H1 (cell line): ENCODE results near the gene MCM9. TPM values are rescaled to one million over a fixed set of nuclear protein-coding genes. Genes with fewer than 3 reads are reported as not detected.

Experiments
- CTCF ChIA-PET: fragments of 300-600 bp; sonication (Branson Sonifier 250); formaldehyde crosslinking; loops from one replicate; lab custom pipeline; 2021; ENCODE audit not compliant: partially characterized antibody; lab: Charles Lee
- POLR2A ChIA-PET: fragments of 300-600 bp; sonication (Branson Sonifier 250); formaldehyde crosslinking; loops from one replicate; lab custom pipeline; 2021; ENCODE audit warnings: inconsistent platforms; ENCODE audit not compliant: partially characterized antibody; lab: Charles Lee
- DNase-seq, 2 experiments: peaks; one replicate each; pipeline versions ENCODE4 v3.0.0 to v3.0.0-alpha.2; 2010 to 2022; ENCODE audit warnings: low spot score in 2 of 2, low read depth in 1 of 2, mixed read lengths in 1 of 2
- FAIRE-seq: peaks from 2 replicates; lab custom pipeline; 2011; peaks lifted over from hg19 to GRCh38; lab: Jason Lieb, UNC
- H2AFZ ChIP-seq: 2 replicates; pipeline ENCODE4 v1.8.1; 2012; ENCODE audit warnings: low read length, inconsistent platforms
- H2AK5ac ChIP-seq: 2 replicates; pipeline ENCODE4 v1.6.1; 2013; ENCODE audit warnings: low read depth, low read length
- H2BK120ac ChIP-seq: replicated peaks from 2 replicates; pipeline ENCODE3; 2013; ENCODE audit warnings: low read depth, low read length, inconsistent platforms
- H2BK12ac ChIP-seq: 2 replicates; pipeline ENCODE4 v1.6.1; 2013; ENCODE audit warnings: low read depth, low read length
- H2BK15ac ChIP-seq: 2 replicates; pipeline ENCODE4 v1.6.1; 2013; ENCODE audit warnings: low read length
- H2BK20ac ChIP-seq: 2 replicates; pipeline ENCODE4 v1.6.1; 2013; ENCODE audit warnings: low read length
- H2BK5ac ChIP-seq: 2 replicates; pipeline ENCODE4 v1.6.1; 2013; ENCODE audit warnings: low read depth, low read length
- H3K14ac ChIP-seq: 2 replicates; pipeline ENCODE4 v1.6.1; 2013; ENCODE audit warnings: inconsistent platforms; ENCODE audit not compliant: insufficient read length
- H3K18ac ChIP-seq: 2 replicates; pipeline ENCODE4 v1.6.1; 2013; ENCODE audit warnings: low read length; ENCODE audit errors: extremely low read depth
- H3K23ac ChIP-seq: 2 replicates; pipeline ENCODE4 v1.6.1; 2013; ENCODE audit warnings: inconsistent platforms; ENCODE audit not compliant: insufficient read length
- H3K23me2 ChIP-seq: 2 replicates; pipeline ENCODE4 v1.6.1; 2013; ENCODE audit warnings: low read depth, low read length
- H3K27ac ChIP-seq: 2 replicates; pipeline ENCODE4 v1.6.1; 2011; ENCODE audit warnings: low read depth, low read length, inconsistent platforms
- H3K27me3 ChIP-seq, 4 experiments: replicated peaks in 1 of 4; 1 replicate in 1 of 4; 2 replicates in 3 of 4; pipeline versions ENCODE4 v1.6.1 to v1.8.1; 2011 to 2013; ENCODE audit warnings: low read length in 3 of 4, mild to moderate bottlenecking in 3 of 4, inconsistent platforms in 2 of 4, mixed read lengths in 2 of 4, moderate library complexity in 1 of 4; ENCODE audit not compliant: control insufficient read depth in 3 of 4, insufficient read depth in 3 of 4; ENCODE audit errors: extremely low read depth in 1 of 4
- H3K36me3 ChIP-seq, 4 experiments: 2 replicates each; pipeline versions ENCODE4 v1.6.1 to v1.8.1; 2011 to 2013; ENCODE audit warnings: mild to moderate bottlenecking in 4 of 4, low read length in 3 of 4, moderate library complexity in 2 of 4, control low read depth in 1 of 4, inconsistent platforms in 1 of 4; ENCODE audit not compliant: insufficient read depth in 4 of 4, control insufficient read depth in 2 of 4
- H3K4ac ChIP-seq: replicated peaks from 2 replicates; pipeline ENCODE3; 2013; ENCODE audit warnings: low read length, low read depth, mixed read lengths, inconsistent platforms; ENCODE audit not compliant: insufficient read length
- H3K4me1 ChIP-seq, 4 experiments: replicated peaks in 1 of 4; 1 replicate in 1 of 4; 2 replicates in 3 of 4; pipeline versions ENCODE4 v1.6.1 to v1.8.1; 2011 to 2013; ENCODE audit warnings: low read length in 3 of 4, inconsistent platforms in 2 of 4, mixed read lengths in 1 of 4; ENCODE audit not compliant: insufficient read depth in 4 of 4, control insufficient read depth in 3 of 4
- H3K4me2 ChIP-seq, 2 experiments: 2 replicates each; pipeline versions ENCODE4 v1.6.1 to v1.8.1; 2011 to 2013; ENCODE audit warnings: low read depth in 2 of 2, low read length in 2 of 2, control low read depth in 1 of 2, inconsistent platforms in 1 of 2, mild to moderate bottlenecking in 1 of 2; ENCODE audit not compliant: insufficient read depth in 1 of 2
- H3K4me3 ChIP-seq, 4 experiments: fragments of 200-600, 300-600 bp in 1 of 4; sonication (generic), shearing (Covaris generic), sonication (Bioruptor Twin) in 1 of 4; 2 replicates each; pipeline versions ENCODE4 v1.5.1 to v1.8.1; 2011 to 2016; ENCODE audit warnings: low read length in 4 of 4, low read depth in 3 of 4, control low read depth in 2 of 4, inconsistent platforms in 2 of 4, mild to moderate bottlenecking in 2 of 4, mixed read lengths in 1 of 4, moderate library complexity in 1 of 4; ENCODE audit not compliant: insufficient read depth in 2 of 4; ENCODE audit errors: extremely low read depth in 1 of 4
- H3K56ac ChIP-seq: replicated peaks from 2 replicates; pipeline ENCODE3; 2013; ENCODE audit warnings: low read depth, mild to moderate bottlenecking, mixed read lengths, low read length, inconsistent platforms; ENCODE audit not compliant: insufficient read length
- H3K79me1 ChIP-seq: 2 replicates; pipeline ENCODE4 v1.6.1; 2013; ENCODE audit warnings: low read depth, low read length, control low read depth
- H3K79me2 ChIP-seq, 2 experiments: 2 replicates each; pipeline versions ENCODE4 v1.6.1 to v1.8.1; 2012 to 2013; ENCODE audit warnings: low read length in 2 of 2, mild to moderate bottlenecking in 2 of 2, inconsistent platforms in 1 of 2; ENCODE audit not compliant: insufficient read depth in 2 of 2, control insufficient read depth in 1 of 2
- H3K9ac ChIP-seq, 4 experiments: replicated peaks in 1 of 4; 1 replicate in 1 of 4; 2 replicates in 3 of 4; pipeline versions ENCODE4 v1.6.1 to v1.8.1; 2011 to 2013; ENCODE audit warnings: low read depth in 3 of 4, low read length in 3 of 4, control low read depth in 2 of 4, mild to moderate bottlenecking in 2 of 4, moderate library complexity in 2 of 4, inconsistent platforms in 1 of 4; ENCODE audit errors: extremely low read depth in 1 of 4
- H3K9me3 ChIP-seq, 2 experiments: 2 replicates each; pipeline versions ENCODE4 v1.6.1 to v1.8.1; 2012 to 2013; ENCODE audit warnings: mild to moderate bottlenecking in 2 of 2, moderate library complexity in 2 of 2, control low read depth in 1 of 2, inconsistent platforms in 1 of 2, low read depth in 1 of 2, low read length in 1 of 2, mixed read lengths in 1 of 2; ENCODE audit not compliant: insufficient read depth in 2 of 2
- H4K20me1 ChIP-seq, 2 experiments: replicated peaks in 1 of 2; 2 replicates each; pipeline versions ENCODE3 to v1.8.1; 2011 to 2013; ENCODE audit warnings: inconsistent platforms in 2 of 2, low read length in 2 of 2, mild to moderate bottlenecking in 1 of 2; ENCODE audit not compliant: insufficient read depth in 2 of 2, control insufficient read depth in 1 of 2
- H4K5ac ChIP-seq: 2 replicates; pipeline ENCODE4 v1.6.1; 2013; ENCODE audit warnings: low read length, low read depth, mixed read lengths, inconsistent platforms; ENCODE audit not compliant: insufficient read length
- H4K8ac ChIP-seq: 2 replicates; pipeline ENCODE4 v1.8.0; 2013; ENCODE audit warnings: mild to moderate bottlenecking, moderate library complexity, low read length, inconsistent platforms; ENCODE audit not compliant: insufficient read depth; ENCODE audit errors: extremely low read depth
- H4K91ac ChIP-seq: replicated peaks from 2 replicates; pipeline ENCODE3; 2013; ENCODE audit warnings: low read length, mixed read lengths, inconsistent platforms; ENCODE audit not compliant: insufficient read length
- SAP30 ChIP-seq: fragments of 300-600 bp; sonication (generic); IDR thresholded peaks from 2 replicates; pipeline ENCODE4 v1.7.1; 2012; ENCODE audit warnings: low read length, moderate library complexity, mild to moderate bottlenecking, inconsistent platforms; ENCODE audit not compliant: insufficient read depth, insufficient replicate concordance
- polyA plus RNA-seq, 7 experiments: library from polyadenylated mRNA; depleted of rRNA in 3 of 7; stranded (reverse) in 5 of 7; unstranded in 2 of 7; fragments of >200 nt in 5 of 7; fragments of 200-250 nt in 2 of 7; gene quantifications; 1 replicate in 5 of 7; 2 replicates in 1 of 7; 4 replicates in 1 of 7; pipeline versions ENCODE4 v1.2.1 to v1.2.3, GENCODE V29; 2011 to 2013; ENCODE audit warnings: missing spikeins in 2 of 7, mixed read lengths in 2 of 7
- total RNA-seq: library from RNA; stranded (reverse); fragmentation: NEBNext Ultra II Directional; extraction: Animal tissue kit (Norgen Biotek cat#: 25700); gene quantifications from 2 replicates; pipeline ENCODE4 v1.2.1, GENCODE V29; 2021

Gene MCM9
- total and polyA plus RNA-seq, 2 of the 8 experiments (the other 6 are each of a cell fraction or from before 2014, with no cell fraction given) = 3.7 to 11.4 TPM

DNA sequence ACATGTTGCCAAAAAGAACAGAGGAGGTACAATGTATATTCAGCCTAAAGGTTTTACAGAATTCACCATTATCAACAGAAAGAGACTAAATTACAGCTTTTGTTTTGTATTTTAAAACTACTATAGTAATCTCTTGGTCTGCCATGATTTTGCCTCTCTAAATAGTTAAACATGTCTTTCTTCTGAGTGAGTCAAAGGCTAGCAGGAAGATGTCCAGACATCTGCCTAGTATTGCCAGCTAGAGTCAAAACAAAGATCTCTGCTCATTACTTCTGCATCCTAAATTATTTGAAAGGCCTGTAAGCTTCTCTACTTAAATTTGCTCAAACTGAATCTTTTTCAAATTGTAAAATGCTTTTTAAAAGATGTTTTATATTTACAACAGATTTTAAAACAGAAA lies 32.2 kb downstream of the MCM9 start:
- no peaks in the 10 kb centered on the region for H3K23me2 ChIP-seq
- H2BK5ac ChIP-seq = no peak overlapping the region
- no peak overlapping the region for H3K4ac ChIP-seq
- no peak overlapping the region for H3K4me2 ChIP-seq
- no peak overlapping the region for H4K8ac ChIP-seq
- peaks cover 4% of the 10 kb centered on the region; the same call in 1 of the 2 replicates for H3K79me1 ChIP-seq
- no peak overlapping the region for H3K4me3 ChIP-seq
- H4K20me1 ChIP-seq = peaks cover 4 to 10% of the 10 kb centered on the region in 2 experiments
- peaks cover 2 to 11% (median 4%) of the 10 kb centered on the region in 4 experiments; a peak in 5 of 7 replicates for H3K4me1 ChIP-seq
- ChIA-PET POLR2A (interaction anchor here (1.3 kb wide), 1 partner anchor 17 kb away, joined by 4 read pairs; no protein-coding TSS in a partner anchor), CTCF (interaction anchor here (1.2 kb wide), 1 partner anchor 37 kb away, joined by 3 read pairs; no protein-coding TSS in a partner anchor)
- H3K27ac ChIP-seq = no peak overlapping the region
- no peak overlapping the region for H3K56ac ChIP-seq
- peaks cover 5 to 64% of the 10 kb centered on the region in 2 experiments for H3K79me2 ChIP-seq
- H3K36me3 ChIP-seq = peaks cover 0 to 72% (median 23%) of the 10 kb centered on the region in 4 experiments; a peak in 6 of 8 replicates
- H4K91ac ChIP-seq = no peak overlapping the region
- H2AFZ ChIP-seq = no peak overlapping the region
- no peak overlapping the region for H2BK12ac ChIP-seq
- no peak for DNase-seq
- FAIRE-seq = no peak
- H3K9ac ChIP-seq = no peak overlapping the region
- H3K27me3 ChIP-seq = peaks cover 0 to 1% (median 0%) of the 10 kb centered on the region in 4 experiments; a peak in 1 of 7 replicates
- H3K9me3 ChIP-seq = no peaks in the 10 kb centered on the region
- no peak overlapping the region for H2AK5ac ChIP-seq
- H3K18ac ChIP-seq = no peak overlapping the region
- no peak overlapping the region for H3K23ac ChIP-seq
- no peak overlapping the region for H2BK120ac ChIP-seq
- no peak for TF ChIP-seq SAP30
- H2BK20ac ChIP-seq = no peak overlapping the region
- no peak overlapping the region for H3K14ac ChIP-seq
- no peak overlapping the region for H4K5ac ChIP-seq
- H2BK15ac ChIP-seq = no peak overlapping the region
